Daoy (cell line): ENCODE results near the gene YOD1. TPM values are rescaled to one million over a fixed set of nuclear protein-coding genes. Genes with fewer than 3 reads are reported as not detected.

Source experiments
- DNase-seq: peaks from one replicate; pipeline ENCODE4 v3.0.0-alpha.2; 2015; ENCODE audit warnings: low read depth
- total RNA-seq: library from RNA; depleted of rRNA; stranded (reverse); fragments of >200 nt; shearing (Covaris generic); gene quantifications from 2 replicates; pipeline ENCODE4 v1.2.3, GENCODE V29; 2014; rRNA removed

The YOD1 gene
- total RNA-seq, 1 experiment from 2014 or later, result 7.0 TPM

GRCh38 chr1:207009182-207009850 lies 41.7 kb downstream of the YOD1 start:
- no peak for DNase-seq

DNA sequence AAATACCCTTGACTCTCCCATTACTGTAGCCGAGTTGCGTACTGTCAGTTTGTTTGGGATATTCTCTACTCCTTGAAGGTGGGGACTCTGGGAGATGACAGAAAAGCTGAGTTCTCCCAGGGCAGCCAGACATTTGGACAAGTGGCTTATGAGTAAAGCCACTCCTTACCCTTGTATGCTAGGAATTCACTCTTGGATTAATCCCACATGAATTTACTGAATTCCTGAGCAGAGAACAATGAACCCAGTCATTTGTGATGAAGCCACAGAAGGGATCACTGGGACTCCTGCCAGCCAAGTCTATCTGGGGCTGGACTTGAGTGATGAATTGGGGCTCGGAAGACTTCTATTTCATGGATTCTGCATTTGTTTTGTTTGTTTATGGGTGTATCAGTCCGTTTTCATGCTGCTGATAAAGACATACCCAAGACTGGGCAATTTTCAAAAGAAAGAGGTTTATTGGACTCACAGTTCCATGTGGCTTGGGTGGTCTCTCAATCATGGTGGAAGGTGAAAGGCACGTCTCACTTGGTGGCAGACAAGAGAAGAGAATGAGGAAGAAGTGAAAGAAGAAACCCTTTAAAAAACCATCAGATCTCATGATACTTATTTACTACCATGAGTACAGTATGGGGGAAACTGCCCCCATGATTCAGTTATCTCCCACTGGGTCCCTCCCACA lies 43.5 kb downstream of the YOD1 start:
- peak; percentile 84 for DNase-seq

DNA sequence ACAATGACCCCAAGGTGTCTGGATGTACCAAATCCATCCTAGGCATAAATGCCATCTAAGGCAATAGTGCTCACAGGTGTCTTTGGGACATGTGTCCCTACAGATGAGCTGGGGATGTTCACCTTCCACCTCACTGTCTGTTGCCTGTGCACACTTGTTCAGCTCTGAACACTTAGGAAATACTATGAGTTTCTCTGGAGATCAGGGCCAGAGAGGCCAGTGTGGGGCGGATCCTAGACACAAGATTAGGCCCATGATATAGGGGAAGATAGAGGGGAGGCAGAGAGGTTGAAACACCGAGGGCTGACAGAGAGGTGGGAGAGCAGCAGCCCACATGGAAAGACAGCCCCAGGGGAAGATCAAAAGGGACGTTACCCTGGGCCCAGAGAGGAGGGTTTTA lies 44.1 kb downstream of the YOD1 start:
- no peak for DNase-seq

DNA sequence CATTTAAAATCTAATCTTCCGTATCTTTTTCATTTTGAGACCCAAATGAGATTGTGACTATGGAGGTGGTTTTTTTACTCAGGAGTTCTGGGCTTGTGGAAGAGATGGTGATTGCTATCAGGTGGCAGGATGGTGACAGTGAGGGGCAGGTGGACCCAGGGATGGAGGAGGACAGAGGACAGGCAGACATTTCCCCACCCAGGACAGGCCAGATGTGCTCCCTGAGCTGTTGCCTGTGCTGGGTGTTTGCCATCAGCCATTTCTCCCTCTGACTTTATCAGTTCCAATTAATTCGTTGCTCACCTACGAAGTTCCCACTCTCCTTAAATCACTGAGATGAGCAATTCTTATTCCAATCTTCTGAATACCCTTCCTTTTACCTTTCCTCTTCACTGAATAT lies 44.9 kb downstream of the YOD1 start:
- no peak for DNase-seq

GRCh38 chr1:207004931-207005830 lies 45.8 kb downstream of the YOD1 start:
- DNase-seq, result peak; percentile 81

GRCh38 chr1:207003210-207003609 lies 47.8 kb downstream of the YOD1 start:
- no peak for DNase-seq

GRCh38 chr1:207002724-207003146 lies 48.3 kb downstream of the YOD1 start:
- no peak for DNase-seq

GRCh38 chr1:207001492-207002245 lies 49.3 kb downstream of the YOD1 start:
- DNase-seq, result no peak

- DNase-seq, result no peak
These were observed 50.2 kb downstream of the YOD1 start for GRCh38 chr1:207000651-207001291.

GRCh38 chr1:206998816-206999215 lies 52.2 kb downstream of the YOD1 start:
- DNase-seq, result no peak

Other genes starting within 250 kb of the YOD1 start
- gene IL20, start 185.6 kb downstream of the YOD1 start, total RNA-seq, result not detected in 2 replicates
- 0.11 TPM in 1 of 2 replicates, not detected in the other for gene IL24, start 153.8 kb downstream of the YOD1 start, total RNA-seq
- gene FCMR, start 129.3 kb downstream of the YOD1 start, total RNA-seq, result 0.23 TPM in 1 of 2 replicates, not detected in the other
- not detected in 2 replicates for gene PIGR, start 104.7 kb downstream of the YOD1 start, total RNA-seq
- gene FCAMR, start 80.7 kb downstream of the YOD1 start, total RNA-seq, result not detected in 2 replicates
- 0.11 TPM in 1 of 2 replicates, not detected in the other for gene C1orf116, start 18.5 kb downstream of the YOD1 start, total RNA-seq
- gene PFKFB2, start 2.1 kb upstream of the YOD1 start, total RNA-seq, result 2.1 and 2.2 TPM in 2 replicates
- gene C4BPB, start 37.7 kb upstream of the YOD1 start, total RNA-seq, result 0.29 TPM in 1 of 2 replicates, not detected in the other
- not detected in 2 replicates for gene C4BPA, start 53.0 kb upstream of the YOD1 start, total RNA-seq